SK-N-SH treated with all-trans-retinoic acid at 6 μM for 48 hours (cell line): ENCODE measurements around the gene SRI.
"Not testable (repeated sequence)": the region's sequence is repeated elsewhere in the genome, so short reads cannot be mapped to it uniquely, and the experiment has no call there.

Experiments used
- ATAC-seq: fragments of 200-7000 bp; cut with Tn5 transposase; 3 replicates; pipeline ENCODE4 v1.9.1; 2020; ENCODE audit warnings: mild to moderate bottlenecking, moderate library complexity
- ARNTL ChIP-seq: fragments of 450-650 bp; formaldehyde crosslinking; IDR thresholded peaks from 2 replicates; pipeline ENCODE4 v1.5.0; 2020; ENCODE audit warnings: low read depth, mild to moderate bottlenecking, moderate library complexity, borderline replicate concordance
- BACH2 ChIP-seq: fragments of 250-450 bp; sonication (Bioruptor Pico); IDR thresholded peaks from 2 replicates; pipeline ENCODE4 v1.9.0; 2021; ENCODE audit warnings: mild to moderate bottlenecking, borderline replicate concordance
- CSDC2 ChIP-seq: fragments of 250-450 bp; sonication (Bioruptor Pico); IDR thresholded peaks from 2 replicates; pipeline ENCODE4 v1.5.0; 2020; ENCODE audit warnings: mild to moderate bottlenecking, moderate library complexity
- ESRRG ChIP-seq: fragments of 250-450 bp; sonication (Bioruptor Pico); IDR thresholded peaks from 2 replicates; pipeline ENCODE4 v1.6.1; 2021; ENCODE audit warnings: mild to moderate bottlenecking
- GLIS3 ChIP-seq: fragments of 250-450 bp; sonication (Bioruptor Pico); IDR thresholded peaks from 2 replicates; pipeline ENCODE4 v1.5.0; 2020; ENCODE audit warnings: mild to moderate bottlenecking, moderate library complexity
- ISL1 ChIP-seq: fragments of 250-450 bp; sonication (Bioruptor Pico); IDR thresholded peaks from 2 replicates; pipeline ENCODE4 v2.1.2; 2022; ENCODE audit warnings: mild to moderate bottlenecking, moderate library complexity
- OSR1 ChIP-seq: fragments of 250-450 bp; sonication (Bioruptor Pico); IDR thresholded peaks from 2 replicates; pipeline ENCODE4 v1.8.0; 2022; ENCODE audit warnings: moderate library complexity, mild to moderate bottlenecking, inconsistent platforms
- PPARA ChIP-seq: fragments of 250-450 bp; sonication (Bioruptor Pico); IDR thresholded peaks from 2 replicates; pipeline ENCODE4 v1.5.0; 2020; ENCODE audit warnings: mild to moderate bottlenecking, borderline replicate concordance
- RARB ChIP-seq: fragments of 250-450 bp; sonication (Bioruptor Pico); IDR thresholded peaks from 2 replicates; pipeline ENCODE4 v1.8.0; 2021; ENCODE audit warnings: mild to moderate bottlenecking, moderate library complexity
- SNAI2 ChIP-seq: fragments of 250-450 bp; sonication (Bioruptor Pico); IDR thresholded peaks from 2 replicates; pipeline ENCODE4 v1.5.0; 2020; ENCODE audit warnings: mild to moderate bottlenecking, moderate library complexity
- TCF4 ChIP-seq: fragments of 250-450 bp; sonication (Bioruptor Pico); IDR thresholded peaks from 2 replicates; pipeline ENCODE4 v1.8.0; 2021; ENCODE audit warnings: mild to moderate bottlenecking, moderate library complexity, borderline replicate concordance
- TOX ChIP-seq: fragments of 250-450 bp; sonication (Bioruptor Pico); IDR thresholded peaks from 2 replicates; pipeline ENCODE4 v1.8.0; 2021; ENCODE audit warnings: mild to moderate bottlenecking, moderate library complexity, borderline replicate concordance
- ZC3H10 ChIP-seq: fragments of 250-450 bp; sonication (Bioruptor Pico); IDR thresholded peaks from 2 replicates; pipeline ENCODE4 v1.5.1; 2021; ENCODE audit warnings: mild to moderate bottlenecking, moderate library complexity
- ZFP3 ChIP-seq: fragments of 250-450 bp; sonication (Bioruptor Pico); IDR thresholded peaks from 2 replicates; pipeline ENCODE4 v1.5.0; 2020; ENCODE audit warnings: mild to moderate bottlenecking, moderate library complexity
- ZNF565 ChIP-seq: fragments of 450-650 bp; formaldehyde crosslinking; conservative IDR thresholded peaks from 2 replicates; pipeline ENCODE4 v1.5.0; 2020; ENCODE audit warnings: low read depth, mild to moderate bottlenecking, moderate library complexity
- ZNF70 ChIP-seq: fragments of 450-650 bp; formaldehyde crosslinking; IDR thresholded peaks from 2 replicates; pipeline ENCODE4 v1.5.0; 2020; ENCODE audit warnings: mild to moderate bottlenecking, moderate library complexity
- TF ChIP-seq, protein P1 (sequence below): fragments of 250-450 bp; sonication (Bioruptor Pico); IDR thresholded peaks from 2 replicates; pipeline ENCODE4 v1.5.1; 2020; ENCODE audit warnings: low read depth, mild to moderate bottlenecking, moderate library complexity
- TF ChIP-seq, protein P2 (sequence below): fragments of 250-450 bp; sonication (Bioruptor Pico); IDR thresholded peaks from 2 replicates; pipeline ENCODE4 v1.5.1; 2021; ENCODE audit warnings: mild to moderate bottlenecking, moderate library complexity
- TF ChIP-seq, protein P3 (sequence below): fragments of 250-450 bp; sonication (Bioruptor Pico); IDR thresholded peaks from 2 replicates; pipeline ENCODE4 v1.5.0; 2020; ENCODE audit warnings: mild to moderate bottlenecking, moderate library complexity
- TF ChIP-seq, protein P4 (sequence below): fragments of 250-450 bp; sonication (Bioruptor Pico); IDR thresholded peaks from 2 replicates; pipeline ENCODE4 v1.8.0; 2021; ENCODE audit warnings: low read depth, mild to moderate bottlenecking, moderate library complexity, borderline replicate concordance

The SRI gene

DNA sequence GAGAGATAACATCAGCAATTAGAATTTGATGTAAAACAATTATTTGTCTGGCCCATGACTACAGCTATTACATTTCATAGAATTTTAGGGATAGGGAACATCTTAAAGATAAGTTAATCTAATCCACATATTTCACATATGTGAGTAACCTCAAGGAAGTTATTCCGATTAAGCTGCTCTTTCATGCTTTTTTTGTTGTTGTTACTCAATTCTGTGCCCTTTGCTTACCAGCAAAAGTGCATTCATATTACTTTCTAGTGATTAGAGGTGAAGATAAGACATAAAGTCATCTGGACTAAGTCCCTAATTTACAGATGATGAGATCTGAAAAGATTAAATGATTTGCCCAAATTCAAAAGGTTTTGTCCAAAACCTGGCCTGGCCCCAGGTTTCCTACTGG lies 40.9 kb upstream of the SRI start:
- ATAC-seq = no peak
- TF ChIP-seq RARB (CRISPR knock-in tag) (no peak), PPARA (0 out of 2 replicates have a peak, but pooled peaks have one; percentile 53), GLIS3 (CRISPR knock-in tag) (peak; percentile 88), SNAI2 (CRISPR knock-in tag) (peak; percentile 61; the same call in 1 of the 2 replicates), BACH2 (no peak), OSR1 (CRISPR knock-in tag) (no peak), ARNTL (CRISPR knock-in tag) (0 out of 2 replicates have a peak, but pooled peaks have one; percentile 50), ZFP3 (CRISPR knock-in tag) (peak; percentile 80), ISL1 (CRISPR knock-in tag) (peak; percentile 96), TCF4 (peak; percentile 91; the same call in 1 of the 2 replicates), ESRRG (CRISPR knock-in tag) (peak; percentile 37; the same call in 1 of the 2 replicates), ZNF70 (CRISPR knock-in tag) (peak; percentile 50; the same call in 1 of the 2 replicates)
- TF ChIP-seq, protein P1, sequence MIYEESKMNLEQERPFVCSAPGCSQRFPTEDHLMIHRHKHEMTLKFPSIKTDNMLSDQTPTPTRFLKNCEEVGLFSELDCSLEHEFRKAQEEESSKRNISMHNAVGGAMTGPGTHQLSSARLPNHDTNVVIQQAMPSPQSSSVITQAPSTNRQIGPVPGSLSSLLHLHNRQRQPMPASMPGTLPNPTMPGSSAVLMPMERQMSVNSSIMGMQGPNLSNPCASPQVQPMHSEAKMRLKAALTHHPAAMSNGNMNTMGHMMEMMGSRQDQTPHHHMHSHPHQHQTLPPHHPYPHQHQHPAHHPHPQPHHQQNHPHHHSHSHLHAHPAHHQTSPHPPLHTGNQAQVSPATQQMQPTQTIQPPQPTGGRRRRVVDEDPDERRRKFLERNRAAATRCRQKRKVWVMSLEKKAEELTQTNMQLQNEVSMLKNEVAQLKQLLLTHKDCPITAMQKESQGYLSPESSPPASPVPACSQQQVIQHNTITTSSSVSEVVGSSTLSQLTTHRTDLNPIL = peak; percentile 60; the same call in 1 of the 2 replicates
- TF ChIP-seq, protein P2, sequence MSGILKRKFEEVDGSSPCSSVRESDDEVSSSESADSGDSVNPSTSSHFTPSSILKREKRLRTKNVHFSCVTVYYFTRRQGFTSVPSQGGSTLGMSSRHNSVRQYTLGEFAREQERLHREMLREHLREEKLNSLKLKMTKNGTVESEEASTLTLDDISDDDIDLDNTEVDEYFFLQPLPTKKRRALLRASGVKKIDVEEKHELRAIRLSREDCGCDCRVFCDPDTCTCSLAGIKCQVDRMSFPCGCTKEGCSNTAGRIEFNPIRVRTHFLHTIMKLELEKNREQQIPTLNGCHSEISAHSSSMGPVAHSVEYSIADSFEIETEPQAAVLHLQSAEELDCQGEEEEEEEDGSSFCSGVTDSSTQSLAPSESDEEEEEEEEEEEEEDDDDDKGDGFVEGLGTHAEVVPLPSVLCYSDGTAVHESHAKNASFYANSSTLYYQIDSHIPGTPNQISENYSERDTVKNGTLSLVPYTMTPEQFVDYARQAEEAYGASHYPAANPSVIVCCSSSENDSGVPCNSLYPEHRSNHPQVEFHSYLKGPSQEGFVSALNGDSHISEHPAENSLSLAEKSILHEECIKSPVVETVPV (CRISPR knock-in tag) = peak; percentile 43; the same call in 1 of the 2 replicates
- TF ChIP-seq, protein P3, sequence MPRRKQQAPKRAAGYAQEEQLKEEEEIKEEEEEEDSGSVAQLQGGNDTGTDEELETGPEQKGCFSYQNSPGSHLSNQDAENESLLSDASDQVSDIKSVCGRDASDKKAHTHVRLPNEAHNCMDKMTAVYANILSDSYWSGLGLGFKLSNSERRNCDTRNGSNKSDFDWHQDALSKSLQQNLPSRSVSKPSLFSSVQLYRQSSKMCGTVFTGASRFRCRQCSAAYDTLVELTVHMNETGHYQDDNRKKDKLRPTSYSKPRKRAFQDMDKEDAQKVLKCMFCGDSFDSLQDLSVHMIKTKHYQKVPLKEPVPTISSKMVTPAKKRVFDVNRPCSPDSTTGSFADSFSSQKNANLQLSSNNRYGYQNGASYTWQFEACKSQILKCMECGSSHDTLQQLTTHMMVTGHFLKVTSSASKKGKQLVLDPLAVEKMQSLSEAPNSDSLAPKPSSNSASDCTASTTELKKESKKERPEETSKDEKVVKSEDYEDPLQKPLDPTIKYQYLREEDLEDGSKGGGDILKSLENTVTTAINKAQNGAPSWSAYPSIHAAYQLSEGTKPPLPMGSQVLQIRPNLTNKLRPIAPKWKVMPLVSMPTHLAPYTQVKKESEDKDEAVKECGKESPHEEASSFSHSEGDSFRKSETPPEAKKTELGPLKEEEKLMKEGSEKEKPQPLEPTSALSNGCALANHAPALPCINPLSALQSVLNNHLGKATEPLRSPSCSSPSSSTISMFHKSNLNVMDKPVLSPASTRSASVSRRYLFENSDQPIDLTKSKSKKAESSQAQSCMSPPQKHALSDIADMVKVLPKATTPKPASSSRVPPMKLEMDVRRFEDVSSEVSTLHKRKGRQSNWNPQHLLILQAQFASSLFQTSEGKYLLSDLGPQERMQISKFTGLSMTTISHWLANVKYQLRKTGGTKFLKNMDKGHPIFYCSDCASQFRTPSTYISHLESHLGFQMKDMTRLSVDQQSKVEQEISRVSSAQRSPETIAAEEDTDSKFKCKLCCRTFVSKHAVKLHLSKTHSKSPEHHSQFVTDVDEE (CRISPR knock-in tag) = peak; percentile 91
- TF ChIP-seq, protein P4, sequence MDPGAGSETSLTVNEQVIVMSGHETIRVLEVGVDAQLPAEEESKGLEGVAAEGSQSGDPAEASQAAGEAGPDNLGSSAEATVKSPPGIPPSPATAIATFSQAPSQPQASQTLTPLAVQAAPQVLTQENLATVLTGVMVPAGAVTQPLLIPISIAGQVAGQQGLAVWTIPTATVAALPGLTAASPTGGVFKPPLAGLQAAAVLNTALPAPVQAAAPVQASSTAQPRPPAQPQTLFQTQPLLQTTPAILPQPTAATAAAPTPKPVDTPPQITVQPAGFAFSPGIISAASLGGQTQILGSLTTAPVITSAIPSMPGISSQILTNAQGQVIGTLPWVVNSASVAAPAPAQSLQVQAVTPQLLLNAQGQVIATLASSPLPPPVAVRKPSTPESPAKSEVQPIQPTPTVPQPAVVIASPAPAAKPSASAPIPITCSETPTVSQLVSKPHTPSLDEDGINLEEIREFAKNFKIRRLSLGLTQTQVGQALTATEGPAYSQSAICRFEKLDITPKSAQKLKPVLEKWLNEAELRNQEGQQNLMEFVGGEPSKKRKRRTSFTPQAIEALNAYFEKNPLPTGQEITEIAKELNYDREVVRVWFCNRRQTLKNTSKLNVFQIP (CRISPR knock-in tag) = peak; percentile 61; the same call in 1 of the 2 replicates

DNA sequence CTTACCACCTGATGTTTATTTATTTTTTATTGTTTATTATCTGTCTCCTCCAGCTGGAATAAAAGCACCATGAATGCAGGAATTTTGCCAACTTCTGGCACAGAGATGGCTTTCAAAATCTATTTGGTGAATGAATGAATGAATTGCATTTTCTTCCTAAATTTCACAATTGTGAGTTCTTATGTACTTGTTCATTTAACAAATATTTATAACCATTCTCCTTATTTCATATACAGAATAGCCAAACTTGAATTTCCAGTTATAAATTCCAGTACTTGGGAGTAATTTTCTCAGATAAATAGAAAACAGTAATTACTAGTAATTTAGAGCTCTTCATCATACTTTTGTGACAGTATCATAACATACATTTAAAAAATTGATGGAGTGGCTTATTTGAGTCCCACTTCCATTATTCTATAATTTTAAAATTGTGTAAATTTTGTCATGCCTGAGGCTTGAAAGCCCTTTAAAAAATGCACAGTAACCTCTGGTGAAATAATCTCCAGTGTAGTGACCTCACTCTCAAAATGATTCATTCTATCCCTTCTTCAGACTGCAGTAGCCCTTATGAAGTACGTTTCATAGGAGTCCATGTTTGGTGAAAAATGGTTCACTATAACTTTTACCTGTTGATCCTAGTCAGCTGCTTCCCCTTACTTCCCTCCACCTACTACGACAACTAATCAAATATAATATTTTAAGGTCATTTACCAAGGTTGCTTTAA lies 40.0 kb upstream of the SRI start:
- TF ChIP-seq CSDC2 = no peak
- no peak for TF ChIP-seq ZC3H10 (CRISPR knock-in tag)
- TF ChIP-seq TOX = no peak
- TF ChIP-seq TCF4 = no peak
- no peak for TF ChIP-seq GLIS3 (CRISPR knock-in tag)
- TF ChIP-seq, protein P1 = no peak
- TF ChIP-seq ARNTL (CRISPR knock-in tag) = no peak
- no peak for TF ChIP-seq SNAI2 (CRISPR knock-in tag)
- no peak for ATAC-seq

DNA sequence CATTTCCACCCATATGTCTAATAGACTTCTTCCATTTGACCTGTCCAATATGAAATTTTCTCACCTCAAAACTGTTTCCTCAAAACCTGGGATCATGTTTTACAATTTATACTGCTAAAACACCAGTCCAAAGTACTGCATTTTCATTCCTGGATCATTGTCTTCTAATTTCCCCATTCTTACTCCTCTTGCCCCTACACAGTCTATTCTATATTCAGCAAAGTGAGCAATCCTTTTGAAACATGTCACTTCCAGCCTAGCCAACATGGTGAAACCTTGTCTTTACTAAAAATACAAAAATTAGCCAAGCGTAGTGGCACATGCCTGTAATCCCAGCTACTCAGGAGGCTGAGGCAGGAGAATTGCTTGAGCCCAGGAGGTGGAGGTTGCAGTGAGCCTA lies 38.5 kb upstream of the SRI start:
- not testable (repeated sequence) for ATAC-seq

DNA sequence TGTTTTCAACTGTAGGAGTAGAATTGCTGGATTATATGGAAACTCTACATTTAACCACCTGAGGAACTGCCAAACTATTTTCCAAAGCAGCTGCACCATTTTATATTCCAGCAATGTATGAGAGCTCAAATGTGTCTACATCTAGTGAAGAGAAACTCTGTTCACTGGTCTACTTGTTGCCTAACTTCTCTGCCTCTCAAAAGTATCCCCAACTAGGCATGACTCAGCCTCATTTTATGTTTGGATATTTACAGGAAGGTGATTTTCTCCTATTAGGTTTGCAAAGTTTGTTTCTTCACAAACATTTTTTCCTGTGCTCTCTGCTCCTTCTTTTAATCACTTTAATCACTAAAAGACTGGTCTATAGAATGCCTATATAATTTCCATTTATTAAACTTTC lies 37.1 kb upstream of the SRI start:
- no peak for ATAC-seq
- TF ChIP-seq BACH2 (no peak), ZNF565 (CRISPR knock-in tag) (no peak), SNAI2 (CRISPR knock-in tag) (no peak), ZC3H10 (CRISPR knock-in tag) (no peak), ESRRG (CRISPR knock-in tag) (no peak), OSR1 (CRISPR knock-in tag) (no peak), TCF4 (no peak), ZNF70 (CRISPR knock-in tag) (no peak), ZFP3 (CRISPR knock-in tag) (no peak)
- TF ChIP-seq, protein P3 (CRISPR knock-in tag) = no peak
- TF ChIP-seq, protein P1 = no peak
